ENCODE measurements around the gene CCDC126. TPM values are rescaled to one million over a fixed set of nuclear protein-coding genes. Genes with fewer than 3 reads are reported as not detected.
A peak's percentile ranks its signal among the peaks of the same experiment; 100 is the strongest.
"Not testable (repeated sequence)": the region's sequence is repeated elsewhere in the genome, so short reads cannot be mapped to it uniquely, and the experiment has no call there.

Gene CCDC126, protein sequence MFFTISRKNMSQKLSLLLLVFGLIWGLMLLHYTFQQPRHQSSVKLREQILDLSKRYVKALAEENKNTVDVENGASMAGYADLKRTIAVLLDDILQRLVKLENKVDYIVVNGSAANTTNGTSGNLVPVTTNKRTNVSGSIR
- total RNA-seq, result 7.3 and 9.5 TPM in 2 replicates
- long read RNA-seq, transcript CCDC126-202 (3 exons, 2,324 nt), result minor isoform, 8 of 42 reads
- long read RNA-seq, transcript CCDC126-201 (4 exons, 2,473 nt), result major isoform, 20 of 42 reads
- long read RNA-seq, partial matches to known transcripts, result 5 of 42 reads
- long read RNA-seq, other reads (novel, unspliced or antisense), result 6 of 42 reads

DNA sequence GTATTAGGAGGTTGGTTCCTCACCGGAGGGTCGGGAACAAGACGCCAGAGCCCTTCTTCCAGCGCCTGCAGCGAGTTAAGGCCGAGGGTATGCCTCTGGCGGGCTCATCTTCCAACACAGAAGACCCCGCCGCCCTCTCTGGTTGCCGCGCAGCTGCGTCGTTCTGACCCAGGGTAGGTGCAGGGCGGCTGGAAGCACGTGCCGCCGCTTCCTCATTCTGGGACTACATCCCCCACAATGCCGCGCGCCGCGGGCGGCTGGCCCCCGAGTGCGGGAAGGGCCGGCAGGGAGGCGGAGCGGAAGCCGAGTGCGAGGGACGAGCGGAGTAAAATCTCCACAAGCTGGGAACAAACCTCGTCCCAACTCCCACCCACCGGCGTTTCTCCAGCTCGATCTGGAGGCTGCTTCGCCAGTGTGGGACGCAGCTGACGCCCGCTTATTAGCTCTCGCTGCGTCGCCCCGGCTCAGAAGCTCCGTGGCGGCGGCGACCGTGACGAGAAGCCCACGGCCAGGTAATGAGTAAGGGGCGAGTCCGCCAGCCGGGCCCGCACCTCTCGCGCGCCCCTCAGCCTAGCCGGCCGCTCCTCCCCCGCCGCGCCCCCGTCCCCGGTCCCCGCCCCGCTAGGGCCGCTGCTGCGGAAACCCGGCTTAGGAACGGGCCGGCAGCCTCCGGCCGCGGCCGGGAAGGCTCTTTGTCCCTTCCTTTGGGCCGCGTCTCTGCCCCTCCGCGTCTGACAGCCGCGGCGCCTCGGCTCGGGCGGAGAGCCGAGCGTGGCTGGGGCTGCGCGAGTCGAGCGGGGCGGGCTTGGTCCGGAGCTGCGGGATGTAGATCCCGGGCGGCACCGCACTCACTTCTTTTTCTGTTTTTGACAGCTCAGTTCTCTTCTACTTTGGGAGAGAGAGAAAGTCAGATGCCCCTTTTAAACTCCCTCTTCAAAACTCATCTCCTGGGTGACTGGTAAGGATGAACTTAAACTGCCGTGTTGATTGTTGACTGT lies at the start of gene CCDC126:
Gene CCDC126, plus strand, starts transcription at position 289 of the 998 bp plus-strand sequence. CDS start 13,934 bp downstream, outside the sequence.
- H3K4me3 Mint-ChIP-seq, result peak within 1 kb of the TSS; percentile 97
- H3K36me3 Mint-ChIP-seq (ENCODE audit: low read depth), result no peaks in the 10 kb centered on the region
- H3K9me3 Mint-ChIP-seq, result peaks cover 4% of the 10 kb centered on the region
- peaks cover 6% of the 10 kb centered on the region for H3K27me3 Mint-ChIP-seq (ENCODE audit: low read depth)
- H3K27ac Mint-ChIP-seq (ENCODE audit: unreplicated experiment), result peak within 1 kb of the TSS; percentile 94
- H3K4me1 Mint-ChIP-seq, result peaks cover 28% of the 10 kb centered on the region
- peak; percentile 90 for DNase-seq (ENCODE audit: low read depth, low spot score)
- TF ChIP-seq, protein P1, sequence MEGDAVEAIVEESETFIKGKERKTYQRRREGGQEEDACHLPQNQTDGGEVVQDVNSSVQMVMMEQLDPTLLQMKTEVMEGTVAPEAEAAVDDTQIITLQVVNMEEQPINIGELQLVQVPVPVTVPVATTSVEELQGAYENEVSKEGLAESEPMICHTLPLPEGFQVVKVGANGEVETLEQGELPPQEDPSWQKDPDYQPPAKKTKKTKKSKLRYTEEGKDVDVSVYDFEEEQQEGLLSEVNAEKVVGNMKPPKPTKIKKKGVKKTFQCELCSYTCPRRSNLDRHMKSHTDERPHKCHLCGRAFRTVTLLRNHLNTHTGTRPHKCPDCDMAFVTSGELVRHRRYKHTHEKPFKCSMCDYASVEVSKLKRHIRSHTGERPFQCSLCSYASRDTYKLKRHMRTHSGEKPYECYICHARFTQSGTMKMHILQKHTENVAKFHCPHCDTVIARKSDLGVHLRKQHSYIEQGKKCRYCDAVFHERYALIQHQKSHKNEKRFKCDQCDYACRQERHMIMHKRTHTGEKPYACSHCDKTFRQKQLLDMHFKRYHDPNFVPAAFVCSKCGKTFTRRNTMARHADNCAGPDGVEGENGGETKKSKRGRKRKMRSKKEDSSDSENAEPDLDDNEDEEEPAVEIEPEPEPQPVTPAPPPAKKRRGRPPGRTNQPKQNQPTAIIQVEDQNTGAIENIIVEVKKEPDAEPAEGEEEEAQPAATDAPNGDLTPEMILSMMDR (conservative IDR thresholded peaks at IDR 0.05), result no peak

DNA sequence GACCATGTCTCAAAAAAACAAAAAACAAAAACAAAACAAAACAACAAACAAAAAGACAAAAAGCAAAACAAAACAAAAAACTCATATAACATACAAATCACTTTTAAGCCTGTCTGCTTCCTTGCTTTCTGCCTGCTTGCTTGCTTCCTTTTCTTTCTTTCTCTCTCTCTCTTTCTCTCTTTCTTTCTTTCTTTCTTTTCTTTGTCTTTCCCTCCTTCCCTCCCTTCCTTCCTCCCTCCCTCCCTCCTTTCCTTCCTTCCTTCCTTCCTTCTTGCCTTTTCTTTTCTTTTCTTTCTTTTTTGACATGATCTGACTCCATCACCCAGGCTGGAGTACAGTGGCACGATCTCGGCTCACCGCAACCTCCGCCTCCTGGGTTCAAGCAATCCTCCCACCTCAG lies 49.5 kb upstream of the CCDC126 start:
- no peaks in the 10 kb centered on the region for H3K36me3 Mint-ChIP-seq (ENCODE audit: low read depth)
- no peaks in the 10 kb centered on the region for H3K27me3 Mint-ChIP-seq (ENCODE audit: low read depth)
- TF ChIP-seq, protein P1 (conservative IDR thresholded peaks at IDR 0.05), result no peak
- H3K27ac Mint-ChIP-seq (ENCODE audit: unreplicated experiment), result no peak overlapping the region
- no peak overlapping the region for H3K4me3 Mint-ChIP-seq
- no peak for DNase-seq (ENCODE audit: low read depth, low spot score)
- H3K4me1 Mint-ChIP-seq, result peaks cover 5% of the 10 kb centered on the region
- H3K9me3 Mint-ChIP-seq, result no peaks in the 10 kb centered on the region

DNA sequence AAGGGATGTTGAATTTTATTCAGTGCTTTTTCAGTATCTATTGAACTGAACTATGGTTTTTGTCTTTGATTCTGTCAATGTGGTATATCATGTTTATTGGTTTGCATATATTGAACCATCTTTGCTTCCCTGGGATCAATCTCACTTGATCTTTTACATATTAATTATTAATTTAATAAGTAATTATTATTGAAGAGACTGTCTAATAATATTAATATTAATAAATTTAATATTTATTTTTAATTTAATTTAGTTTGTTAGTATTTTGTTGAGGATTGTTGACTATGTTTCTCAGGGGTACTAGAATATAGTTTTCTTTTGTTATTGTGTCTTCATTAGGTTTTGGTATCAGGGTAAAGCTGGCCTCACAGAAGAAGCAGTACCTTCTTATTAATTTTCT lies 38.9 kb upstream of the CCDC126 start:
- Mint-ChIP-seq H3K4me1 (no peaks in the 10 kb centered on the region), H3K9me3 (no peaks in the 10 kb centered on the region), H3K27ac (ENCODE audit: unreplicated experiment) (no peak overlapping the region), H3K36me3 (ENCODE audit: low read depth) (no peaks in the 10 kb centered on the region), H3K4me3 (no peak overlapping the region), H3K27me3 (ENCODE audit: low read depth) (peaks cover 2% of the 10 kb centered on the region)
- no peak for DNase-seq (ENCODE audit: low read depth, low spot score)
- TF ChIP-seq, protein P1 (conservative IDR thresholded peaks at IDR 0.05), result no peak

DNA sequence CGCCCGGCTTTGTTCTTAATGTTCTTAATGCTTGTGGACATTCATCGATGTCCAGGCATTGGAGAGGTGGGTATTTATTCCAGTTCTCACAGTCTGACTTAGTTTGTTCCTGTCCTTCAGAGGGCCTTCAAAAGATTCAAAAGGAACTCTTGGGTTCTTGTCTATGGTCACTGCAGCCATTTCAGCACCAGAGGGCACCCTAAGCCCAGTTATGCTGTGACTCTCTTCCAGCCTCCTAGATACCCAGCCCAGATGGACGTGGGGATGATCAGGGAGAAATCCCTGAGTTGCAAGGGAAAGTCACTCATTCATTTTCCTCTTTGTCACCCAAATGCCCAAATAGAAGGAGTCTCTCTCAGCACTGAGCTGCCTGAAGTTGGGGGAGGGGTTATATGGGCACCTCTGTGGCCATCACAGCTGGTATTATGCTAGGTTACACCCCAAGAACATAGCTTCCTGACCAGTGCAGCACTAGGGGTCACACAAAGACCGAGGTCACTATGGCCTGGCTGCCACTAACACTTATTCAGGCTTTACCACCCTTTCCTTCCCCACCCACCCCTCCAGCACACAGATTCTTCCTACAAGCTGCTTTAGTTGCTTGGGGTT lies 26.5 kb upstream of the CCDC126 start:
- TF ChIP-seq, protein P1 (conservative IDR thresholded peaks at IDR 0.05), result peak; percentile 92
- no peak overlapping the region for H3K4me3 Mint-ChIP-seq
- peak overlapping the region; percentile 19 for H3K27ac Mint-ChIP-seq (ENCODE audit: unreplicated experiment)
- H3K27me3 Mint-ChIP-seq (ENCODE audit: low read depth), result no peaks in the 10 kb centered on the region
- H3K9me3 Mint-ChIP-seq, result no peaks in the 10 kb centered on the region
- H3K4me1 Mint-ChIP-seq, result no peaks in the 10 kb centered on the region
- H3K36me3 Mint-ChIP-seq (ENCODE audit: low read depth), result no peaks in the 10 kb centered on the region
- peak; percentile 72 for DNase-seq (ENCODE audit: low read depth, low spot score)

DNA sequence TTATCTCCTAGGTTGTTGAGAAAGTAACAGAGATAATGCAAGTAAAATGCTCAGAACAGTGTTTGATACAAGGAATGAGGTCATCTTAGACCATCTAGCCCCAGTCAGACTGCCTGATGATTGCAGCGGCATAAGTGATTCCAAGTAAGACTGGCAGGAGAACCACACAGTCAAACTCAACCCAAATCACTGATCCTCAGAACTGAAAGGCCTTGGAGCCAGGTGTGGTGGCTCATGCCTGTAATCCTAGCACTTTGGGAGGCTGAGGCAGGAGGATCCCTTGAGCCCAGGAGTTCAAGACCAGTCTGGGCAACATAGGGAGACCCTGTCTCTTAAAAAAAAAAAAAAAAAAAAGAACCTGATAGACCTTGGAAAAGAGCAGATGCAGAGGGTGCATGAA lies 15.2 kb upstream of the CCDC126 start:
- not testable (repeated sequence) for H3K4me3 Mint-ChIP-seq; DNase-seq (ENCODE audit: low read depth, low spot score); H3K4me1 Mint-ChIP-seq

DNA sequence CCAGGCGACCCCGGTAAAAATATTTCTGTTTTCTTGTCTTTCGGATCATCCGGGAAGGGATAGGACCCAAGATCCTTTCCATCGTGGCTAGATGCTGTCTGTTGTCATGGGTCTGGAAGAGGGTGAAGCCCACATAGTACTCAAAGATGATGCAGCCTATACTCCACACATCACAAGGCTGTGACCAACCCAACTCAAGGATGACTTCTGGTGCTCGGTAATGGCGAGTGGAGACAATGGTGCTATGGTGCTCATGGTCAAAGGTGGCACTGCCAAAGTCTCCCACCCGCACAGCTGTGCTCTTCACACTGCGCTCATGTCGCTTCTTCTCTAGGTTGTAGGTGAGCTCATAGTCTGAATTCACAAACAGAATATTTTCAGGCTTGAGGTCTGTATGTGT lies 11.9 kb upstream of the CCDC126 start:
- H3K9me3 Mint-ChIP-seq, result not testable (repeated sequence)

More for the DNA sequence above, 15.2 kb upstream of the CCDC126 start:
- not testable (repeated sequence) for H3K27ac Mint-ChIP-seq (ENCODE audit: unreplicated experiment); H3K36me3 Mint-ChIP-seq (ENCODE audit: low read depth); H3K27me3 Mint-ChIP-seq (ENCODE audit: low read depth); H3K9me3 Mint-ChIP-seq

More for the DNA sequence above, 11.9 kb upstream of the CCDC126 start:
- not testable (repeated sequence) for H3K36me3 Mint-ChIP-seq (ENCODE audit: low read depth); H3K27ac Mint-ChIP-seq (ENCODE audit: unreplicated experiment); DNase-seq (ENCODE audit: low read depth, low spot score); H3K4me3 Mint-ChIP-seq; H3K27me3 Mint-ChIP-seq (ENCODE audit: low read depth); H3K4me1 Mint-ChIP-seq

Measured in neural crest cell (in vitro differentiated cells).